HCT116 (cell line): Measurements from ENCODE around the gene SLC2A13. TPM values are rescaled to one million over a fixed set of nuclear protein-coding genes. Genes with fewer than 3 reads are reported as not detected.

Experiments
- ATAC-seq: fragments of 200-7000 bp; cut with Tn5 transposase; 2 replicates; pipeline ENCODE4 v1.9.1; 2020; ENCODE audit warnings: mild to moderate bottlenecking, moderate library complexity
- BruUV-seq: library from RNA; stranded (reverse); fragments of 400-500 nt; replicated peaks from 2 replicates; lab custom pipeline; 2021; lab: Mats Ljungman, UMichigan
- CTCF ChIA-PET: fragments of 300-600 bp; sonication (Branson Sonifier 250); formaldehyde crosslinking; loops from one replicate; lab custom pipeline; 2021; ENCODE audit warnings: antibody characterized with exemption; lab: Charles Lee
- POLR2A ChIA-PET: fragments of 300-600, 350-600 bp; sonication (Branson Sonifier 250); formaldehyde crosslinking; loops from one replicate; lab custom pipeline; 2021; ENCODE audit warnings: antibody characterized with exemption; lab: Charles Lee
- RAD21 ChIA-PET, 2 experiments: fragments of 300-600 bp; sonication (Branson Sonifier 250); formaldehyde crosslinking; loops; one replicate each; lab custom pipeline; 2023; ENCODE audit warnings: low total read pairs in 2 of 2; ENCODE audit not compliant: uncharacterized antibody in 2 of 2, unreplicated experiment in 2 of 2, low non-redundant PET in 1 of 2; lab: Charles Lee
- DNase-seq: peaks from one replicate; pipeline ENCODE4 v3.0.0-alpha.2; 2010; ENCODE audit warnings: low read depth, low spot score
- H2AFZ ChIP-seq: fragments of 200-600 bp; shearing (Covaris generic), sonication (generic); 2 replicates; pipeline ENCODE4 v1.6.1; 2017; ENCODE audit warnings: low read depth, mixed run types, mixed read lengths, antibody characterized with exemption, low read length; ENCODE audit not compliant: poor library complexity, severe bottlenecking
- H3K27ac ChIP-seq: 2 replicates; pipeline ENCODE4 v1.5.1; 2012; ENCODE audit warnings: low read depth, low read length
- H3K27me3 ChIP-seq: fragments of 200-600 bp; sonication (generic); 2 replicates; pipeline ENCODE4 v1.6.1; 2016; ENCODE audit warnings: mixed run types, low read length, mixed read lengths; ENCODE audit not compliant: insufficient read depth
- H3K36me3 ChIP-seq, 2 experiments: fragments of 200-500 bp in 1 of 2; fragments of 200-600 bp in 1 of 2; sonication (Bioruptor generic) in 1 of 2; sonication (generic) in 1 of 2; 2 replicates each; pipeline versions ENCODE4 v1.5.1 to v1.6.1; 2014 to 2016; ENCODE audit warnings: low read length in 2 of 2, inconsistent platforms in 1 of 2, mixed read lengths in 1 of 2, mixed run types in 1 of 2; ENCODE audit not compliant: insufficient read depth in 2 of 2, control insufficient read depth in 1 of 2
- H3K4me1 ChIP-seq, 2 experiments: fragments of 200-600 bp in 1 of 2; sonication (generic) in 1 of 2; 2 replicates each; pipeline versions ENCODE4 v1.5.1 to v1.6.1; 2012 to 2017; ENCODE audit warnings: low read length in 2 of 2, inconsistent platforms in 1 of 2, mild to moderate bottlenecking in 1 of 2, mixed read lengths in 1 of 2, mixed run types in 1 of 2, moderate library complexity in 1 of 2; ENCODE audit not compliant: insufficient read depth in 2 of 2, control insufficient read depth in 1 of 2
- H3K4me2 ChIP-seq: fragments of 200-600 bp; sonication (generic); 2 replicates; pipeline ENCODE4 v1.6.1; 2017; ENCODE audit warnings: mixed run types, low read length, mixed read lengths
- H3K4me3 ChIP-seq, 2 experiments: fragments of 200-600 bp in 1 of 2; sonication (generic) in 1 of 2; replicated peaks in 1 of 2; 2 replicates each; pipeline ENCODE4 v1.5.1; 2011 to 2016; ENCODE audit warnings: low read length in 2 of 2, control low read depth in 1 of 2, low read depth in 1 of 2, mild to moderate bottlenecking in 1 of 2, mixed read lengths in 1 of 2, mixed run types in 1 of 2
- H3K79me2 ChIP-seq: fragments of 200-600 bp; sonication (generic); 2 replicates; pipeline ENCODE4 v1.6.1; 2017; ENCODE audit warnings: mild to moderate bottlenecking, mixed run types, low read length, moderate library complexity, mixed read lengths; ENCODE audit not compliant: insufficient read depth
- H3K9ac ChIP-seq: fragments of 200-600 bp; sonication (generic); 2 replicates; pipeline ENCODE4 v1.6.1; 2016; ENCODE audit warnings: low read length, mixed read lengths
- H3K9me2 ChIP-seq: fragments of 200-600 bp; sonication (generic), shearing (Covaris generic); 2 replicates; pipeline ENCODE4 v1.6.1; 2017; ENCODE audit warnings: mixed run types, mild to moderate bottlenecking, moderate library complexity; ENCODE audit not compliant: insufficient read depth
- H3K9me3 ChIP-seq, 2 experiments: fragments of 200-500 bp in 1 of 2; fragments of 200-600 bp in 1 of 2; sonication (Bioruptor generic) in 1 of 2; sonication (generic) in 1 of 2; 2 replicates each; pipeline ENCODE4 v1.6.1; 2014 to 2017; ENCODE audit warnings: low read length in 2 of 2, mixed read lengths in 2 of 2, inconsistent platforms in 1 of 2, low read depth in 1 of 2, mild to moderate bottlenecking in 1 of 2, mixed run types in 1 of 2, moderate library complexity in 1 of 2; ENCODE audit not compliant: control insufficient read depth in 1 of 2, insufficient read depth in 1 of 2
- H4K20me1 ChIP-seq: fragments of 200-600 bp; sonication (generic), shearing (Covaris generic); 2 replicates; pipeline ENCODE4 v1.6.1; 2017; ENCODE audit warnings: mixed run types, mild to moderate bottlenecking, moderate library complexity; ENCODE audit not compliant: insufficient read depth
- ATF3 ChIP-seq: IDR thresholded peaks from 2 replicates; pipeline ENCODE4 v1.6.1; 2012
- EGR1 ChIP-seq: IDR thresholded peaks from 2 replicates; pipeline ENCODE4 v1.6.1; 2012; ENCODE audit warnings: low read depth
- ELF1 ChIP-seq: IDR thresholded peaks from 2 replicates; pipeline ENCODE4 v1.6.1; 2012; ENCODE audit warnings: low read depth, borderline replicate concordance
- EZH2phosphoT487 ChIP-seq: fragments of 200-600 bp; IDR thresholded peaks from 2 replicates; pipeline ENCODE4 v1.6.1; 2018; ENCODE audit warnings: antibody characterized with exemption, borderline replicate concordance
- FOSL1 ChIP-seq: IDR thresholded peaks from 2 replicates; pipeline ENCODE4 v1.6.1; 2012; ENCODE audit warnings: low read depth
- POLR2AphosphoS5 ChIP-seq: IDR thresholded peaks from 2 replicates; pipeline ENCODE4 v1.6.1; 2011; ENCODE audit warnings: mild to moderate bottlenecking, low read depth, low read length, moderate library complexity
- REST ChIP-seq: IDR thresholded peaks from 2 replicates; pipeline ENCODE4 v1.6.1; 2012; ENCODE audit warnings: low read depth
- SIN3A ChIP-seq: IDR thresholded peaks from 2 replicates; pipeline ENCODE4 v1.6.1; 2012; ENCODE audit warnings: low read depth
- TCF7L2 ChIP-seq: IDR thresholded peaks from 2 replicates; pipeline ENCODE4 v1.7.0; 2011; ENCODE audit warnings: borderline replicate concordance, inconsistent platforms; ENCODE audit not compliant: insufficient read depth, insufficient read length; ENCODE audit errors: extremely low read depth
- YY1 ChIP-seq: IDR thresholded peaks from 2 replicates; pipeline ENCODE4 v1.6.1; 2011; ENCODE audit warnings: low read length, low read depth, moderate library complexity, mild to moderate bottlenecking; ENCODE audit not compliant: insufficient replicate concordance; ENCODE audit errors: extremely low read depth
- ZBTB33 ChIP-seq: IDR thresholded peaks from 2 replicates; pipeline ENCODE4 v1.6.1; 2011; ENCODE audit warnings: mild to moderate bottlenecking, low read length, moderate library complexity; ENCODE audit not compliant: insufficient replicate concordance; ENCODE audit errors: extremely low read depth
- intact Hi-C: fragments of 100-400 bp; cut with micrococcal nuclease; formaldehyde crosslinking; loops from 2 replicates; pipeline ENCODE4 v1.10.0; 2022
- total RNA-seq: library from RNA; stranded (reverse); gene quantifications from one replicate; pipeline ENCODE4 v1.2.1, GENCODE V29; 2021; ENCODE audit not compliant: unreplicated experiment
- TF ChIP-seq, protein P1 (sequence below), 3 experiments: fragments of 200-600 bp in 1 of 3; sonication (generic) in 1 of 3; IDR thresholded peaks in 2 of 3; conservative IDR thresholded peaks in 1 of 3; 2 replicates each; pipeline ENCODE4 v1.5.1; 2012 to 2017; ENCODE audit warnings: low read depth in 2 of 3, low read length in 2 of 3, antibody characterized with exemption in 1 of 3, borderline replicate concordance in 1 of 3, control low read depth in 1 of 3, mild to moderate bottlenecking in 1 of 3, mixed read lengths in 1 of 3, mixed run types in 1 of 3, moderate library complexity in 1 of 3; ENCODE audit not compliant: insufficient read depth in 1 of 3

SLC2A13 gene
- total RNA-seq, 1 experiment from 2014 or later: 6.8 TPM

GRCh38 chr12:40101747-40102146, 4.1 kb downstream of the SLC2A13 start:
- ATAC-seq (no peak), DNase-seq (no peak)
- Histone ChIP-seq H3K4me3 (no peak overlapping the region), H3K79me2 (peaks cover 14% of the 10 kb centered on the region; the same call in 1 of the 2 replicates), H3K9me2 (no peaks in the 10 kb centered on the region), H2AFZ (no peak overlapping the region), H4K20me1 (no peaks in the 10 kb centered on the region), H3K4me2 (no peak overlapping the region), H3K36me3 (no peaks in the 10 kb centered on the region), H3K27ac (no peak overlapping the region), H3K4me1 (peaks cover 7 to 16% of the 10 kb centered on the region in 2 experiments; a peak in 2 of 4 replicates), H3K9me3 (no peaks in the 10 kb centered on the region), H3K27me3 (no peaks in the 10 kb centered on the region), H3K9ac (no peak overlapping the region)
- ChIA-PET RAD21 (no interaction called here), POLR2A (interaction anchor here (1.2 kb wide), 1 partner anchor 15 kb away, joined by 3 read pairs; no protein-coding TSS in a partner anchor), CTCF (no interaction called here)
- TF ChIP-seq EGR1: no peak
- TF ChIP-seq YY1: no peak
- no peak for TF ChIP-seq SIN3A
- TF ChIP-seq, protein P1, sequence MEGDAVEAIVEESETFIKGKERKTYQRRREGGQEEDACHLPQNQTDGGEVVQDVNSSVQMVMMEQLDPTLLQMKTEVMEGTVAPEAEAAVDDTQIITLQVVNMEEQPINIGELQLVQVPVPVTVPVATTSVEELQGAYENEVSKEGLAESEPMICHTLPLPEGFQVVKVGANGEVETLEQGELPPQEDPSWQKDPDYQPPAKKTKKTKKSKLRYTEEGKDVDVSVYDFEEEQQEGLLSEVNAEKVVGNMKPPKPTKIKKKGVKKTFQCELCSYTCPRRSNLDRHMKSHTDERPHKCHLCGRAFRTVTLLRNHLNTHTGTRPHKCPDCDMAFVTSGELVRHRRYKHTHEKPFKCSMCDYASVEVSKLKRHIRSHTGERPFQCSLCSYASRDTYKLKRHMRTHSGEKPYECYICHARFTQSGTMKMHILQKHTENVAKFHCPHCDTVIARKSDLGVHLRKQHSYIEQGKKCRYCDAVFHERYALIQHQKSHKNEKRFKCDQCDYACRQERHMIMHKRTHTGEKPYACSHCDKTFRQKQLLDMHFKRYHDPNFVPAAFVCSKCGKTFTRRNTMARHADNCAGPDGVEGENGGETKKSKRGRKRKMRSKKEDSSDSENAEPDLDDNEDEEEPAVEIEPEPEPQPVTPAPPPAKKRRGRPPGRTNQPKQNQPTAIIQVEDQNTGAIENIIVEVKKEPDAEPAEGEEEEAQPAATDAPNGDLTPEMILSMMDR (IDR thresholded peaks at IDR 0.05 in 2 of 3, conservative IDR thresholded peaks at IDR 0.05 in 1 of 3; ENCODE audit: borderline replicate concordance in 1 of 3, insufficient read depth in 1 of 3, low read depth in 2 of 3, low read length in 2 of 3): no peak
- TF ChIP-seq POLR2AphosphoS5: no peak
- no peak for TF ChIP-seq ATF3
- no peak for TF ChIP-seq ZBTB33
- no peak for TF ChIP-seq EZH2phosphoT487
- TF ChIP-seq ELF1: no peak
- TF ChIP-seq FOSL1: no peak
- no peak for TF ChIP-seq TCF7L2
- no peak for TF ChIP-seq REST
- intact Hi-C loops: no loop called here
- BruUV-seq: no TSS peak
